Measurements from ENCODE around the gene ATXN7. TPM values are rescaled to one million over a fixed set of nuclear protein-coding genes. Genes with fewer than 3 reads are reported as not detected.

The ATXN7 gene
- total RNA-seq, 4 donors from 2014 or later, result 20.9 to 28.2 (median 22.6) TPM

DNA sequence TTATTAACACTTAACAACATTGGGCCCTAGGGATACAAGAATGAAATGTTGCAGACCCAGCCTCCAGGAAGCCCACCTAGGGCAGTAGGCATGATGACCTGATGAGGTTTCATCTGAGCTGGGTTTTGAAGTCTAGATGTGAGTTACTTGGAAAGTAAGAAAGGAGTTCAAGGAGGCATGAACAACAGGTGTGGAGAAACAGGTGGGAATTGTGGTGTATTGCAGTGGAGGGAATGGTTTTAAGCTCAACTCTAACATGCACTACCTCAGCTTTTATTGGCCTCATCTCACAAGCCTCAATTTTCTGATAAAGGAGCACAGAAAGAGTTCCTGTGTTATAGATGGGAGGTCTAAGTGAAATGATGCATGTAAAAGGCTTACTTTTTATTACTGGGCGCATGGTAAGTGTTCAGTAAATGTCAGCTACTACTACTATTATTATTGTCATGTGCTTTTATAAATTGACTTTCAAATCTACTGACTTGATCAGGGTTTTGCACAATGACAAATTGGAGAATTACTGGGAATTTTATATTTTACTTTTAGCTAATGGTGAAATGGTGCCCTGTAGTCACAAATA is 29.2 kb downstream of the ATXN7 start:
- no peak overlapping the region for H3K27ac ChIP-seq (replicated peaks in 1 of 4)
- peaks cover 3 to 30% (median 11%) of the 10 kb centered on the region in 4 donors for H3K4me1 ChIP-seq
- H3K36me3 ChIP-seq, result peaks cover 0 to 8% (median 0%) of the 10 kb centered on the region in 4 donors
- no peak overlapping the region for H3K4me3 ChIP-seq
- intact Hi-C loops (cut with DNase I), result no loop called here
- TF ChIP-seq POLR2AphosphoS5 (IDR thresholded peaks at IDR 0.05) (no peak), EP300 (IDR thresholded peaks at IDR 0.05) (no peak), POLR2A (IDR thresholded peaks at IDR 0.05; ENCODE audit: low read depth) (no peak)
- TF ChIP-seq, protein P1, sequence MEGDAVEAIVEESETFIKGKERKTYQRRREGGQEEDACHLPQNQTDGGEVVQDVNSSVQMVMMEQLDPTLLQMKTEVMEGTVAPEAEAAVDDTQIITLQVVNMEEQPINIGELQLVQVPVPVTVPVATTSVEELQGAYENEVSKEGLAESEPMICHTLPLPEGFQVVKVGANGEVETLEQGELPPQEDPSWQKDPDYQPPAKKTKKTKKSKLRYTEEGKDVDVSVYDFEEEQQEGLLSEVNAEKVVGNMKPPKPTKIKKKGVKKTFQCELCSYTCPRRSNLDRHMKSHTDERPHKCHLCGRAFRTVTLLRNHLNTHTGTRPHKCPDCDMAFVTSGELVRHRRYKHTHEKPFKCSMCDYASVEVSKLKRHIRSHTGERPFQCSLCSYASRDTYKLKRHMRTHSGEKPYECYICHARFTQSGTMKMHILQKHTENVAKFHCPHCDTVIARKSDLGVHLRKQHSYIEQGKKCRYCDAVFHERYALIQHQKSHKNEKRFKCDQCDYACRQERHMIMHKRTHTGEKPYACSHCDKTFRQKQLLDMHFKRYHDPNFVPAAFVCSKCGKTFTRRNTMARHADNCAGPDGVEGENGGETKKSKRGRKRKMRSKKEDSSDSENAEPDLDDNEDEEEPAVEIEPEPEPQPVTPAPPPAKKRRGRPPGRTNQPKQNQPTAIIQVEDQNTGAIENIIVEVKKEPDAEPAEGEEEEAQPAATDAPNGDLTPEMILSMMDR (IDR thresholded peaks at IDR 0.05), result no peak
- no peaks in the 10 kb centered on the region for H3K27me3 ChIP-seq
- no peaks in the 10 kb centered on the region for H3K9me3 ChIP-seq
- whole genome bisulfite sequencing, result 100% methylated on average over 1 of the region's 1 CpG
- no peak for DNase-seq (ENCODE audit: extremely low spot score)

DNA sequence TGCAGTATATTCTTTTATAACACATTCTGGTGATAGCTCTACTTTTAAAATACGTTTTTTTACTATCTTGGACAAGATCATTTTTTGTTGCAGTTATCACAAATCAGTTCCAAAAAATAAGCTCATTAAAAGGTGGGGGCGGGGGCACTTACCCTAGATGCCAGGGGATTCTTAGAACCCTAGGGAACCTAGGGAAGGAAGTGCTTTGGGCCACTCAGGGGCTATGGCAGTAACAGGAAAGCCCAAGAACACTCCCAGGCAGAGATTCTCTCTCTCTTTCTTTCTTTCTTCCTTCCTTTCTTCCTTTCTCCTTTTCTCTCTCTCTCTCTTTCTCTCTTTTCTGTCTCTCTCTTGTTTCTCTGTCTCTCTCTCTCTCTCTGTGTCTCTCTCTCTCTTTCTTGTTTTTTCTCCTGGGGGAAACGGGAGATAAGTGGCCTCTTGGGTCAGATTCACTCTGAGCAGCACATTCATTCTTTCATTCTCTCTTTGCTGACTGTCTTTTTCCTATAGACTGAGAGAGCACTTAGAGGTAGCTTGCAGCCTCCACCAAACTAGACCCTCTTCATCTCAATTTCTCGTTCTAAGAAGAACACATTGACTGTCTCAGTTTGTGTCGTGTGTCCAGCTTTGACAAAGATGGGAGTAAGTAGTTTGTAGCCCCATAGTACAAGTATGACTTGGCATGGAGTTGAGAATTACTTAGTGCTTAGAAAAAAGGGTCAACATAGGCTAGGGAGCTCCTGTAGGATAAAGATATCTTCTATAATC is 31.9 kb downstream of the ATXN7 start:
- no peak for DNase-seq (ENCODE audit: extremely low spot score)
- Histone ChIP-seq H3K9me3 (no peaks in the 10 kb centered on the region), H3K27ac (replicated peaks in 1 of 4) (no peak overlapping the region), H3K27me3 (no peaks in the 10 kb centered on the region), H3K4me3 (no peak overlapping the region), H3K4me1 (peaks cover 3 to 23% (median 11%) of the 10 kb centered on the region in 4 donors), H3K36me3 (peaks cover 0 to 30% (median 13%) of the 10 kb centered on the region in 4 donors)
- TF ChIP-seq POLR2AphosphoS5 (IDR thresholded peaks at IDR 0.05) (no peak), POLR2A (IDR thresholded peaks at IDR 0.05; ENCODE audit: low read depth) (no peak), EP300 (IDR thresholded peaks at IDR 0.05) (no peak)
- TF ChIP-seq, protein P1 (IDR thresholded peaks at IDR 0.05), result no peak
- 70% methylated on average over 5 of the region's 5 CpGs for whole genome bisulfite sequencing
- intact Hi-C loops (cut with DNase I), result no loop called here

DNA sequence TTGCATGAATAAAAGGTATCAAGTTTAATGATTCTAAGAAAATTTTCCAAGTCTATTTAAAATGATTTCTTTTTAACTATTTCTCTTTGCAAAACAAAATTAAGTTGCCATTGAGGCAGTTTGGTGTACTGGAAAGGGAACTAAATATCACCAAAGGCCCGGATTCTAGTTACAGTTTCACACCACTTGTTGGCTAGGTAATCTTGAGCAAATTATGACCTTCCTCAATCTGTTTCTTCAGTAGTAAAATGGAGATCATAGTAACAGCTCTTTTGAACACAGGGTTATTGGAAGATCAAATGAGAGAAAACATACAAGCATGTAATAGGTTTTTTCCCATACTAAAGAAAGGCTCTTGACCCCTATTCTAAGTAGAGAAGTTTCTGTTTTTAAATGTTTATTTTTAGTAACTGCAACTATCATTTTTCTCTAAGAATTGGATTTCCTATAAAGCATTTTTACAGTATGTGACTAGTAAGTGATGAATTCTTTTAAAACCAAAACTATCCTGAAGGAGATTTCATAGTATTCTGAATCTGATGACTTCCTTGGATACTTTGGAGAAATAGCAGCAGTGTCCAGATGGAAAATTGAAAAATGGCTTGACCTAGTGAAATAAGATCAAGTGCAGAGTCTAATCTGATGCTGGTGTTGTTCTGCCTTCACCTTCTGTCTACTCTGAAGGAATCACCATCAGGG is 32.8 kb downstream of the ATXN7 start:
- WGBS, result 64% methylated on average over 1 of the region's 1 CpG
- Histone ChIP-seq H3K27me3 (no peaks in the 10 kb centered on the region), H3K27ac (replicated peaks in 1 of 4) (no peak overlapping the region), H3K9me3 (no peaks in the 10 kb centered on the region), H3K4me3 (no peak overlapping the region), H3K36me3 (peaks cover 0 to 28% (median 13%) of the 10 kb centered on the region in 4 donors), H3K4me1 (peaks cover 3 to 23% (median 11%) of the 10 kb centered on the region in 4 donors)
- intact Hi-C loops (cut with DNase I), result no loop called here
- no peak for DNase-seq (ENCODE audit: extremely low spot score)
- no peak for TF ChIP-seq POLR2AphosphoS5 (IDR thresholded peaks at IDR 0.05)
- TF ChIP-seq EP300 (IDR thresholded peaks at IDR 0.05), result no peak
- TF ChIP-seq, protein P1 (IDR thresholded peaks at IDR 0.05), result no peak
- TF ChIP-seq POLR2A (IDR thresholded peaks at IDR 0.05; ENCODE audit: low read depth), result no peak

DNA sequence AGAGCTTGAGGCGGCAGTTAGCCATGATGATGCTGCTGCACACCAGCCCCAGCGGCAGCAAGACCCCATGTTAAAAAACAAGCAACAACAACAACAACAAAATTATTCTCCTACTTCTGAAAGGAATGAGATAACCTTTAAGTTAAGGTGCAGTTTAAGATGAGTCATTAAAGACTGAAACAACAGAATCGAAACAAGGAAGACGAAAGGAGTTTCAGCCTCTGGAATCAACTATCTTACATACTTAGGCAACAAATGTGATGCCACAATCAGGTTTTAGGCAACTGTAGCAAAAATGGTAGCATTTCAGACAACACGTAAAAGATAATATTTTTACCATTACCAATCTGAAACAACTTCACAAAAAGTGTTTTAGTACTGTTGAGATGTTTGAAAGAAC is 36.3 kb downstream of the ATXN7 start:
- peaks cover 0 to 23% (median 13%) of the 10 kb centered on the region in 4 donors for H3K36me3 ChIP-seq
- H3K27ac ChIP-seq (replicated peaks in 1 of 4), result no peak overlapping the region
- intact Hi-C loops (cut with DNase I), result no loop called here
- no peak overlapping the region for H3K4me3 ChIP-seq
- peaks cover 3 to 15% (median 8%) of the 10 kb centered on the region in 4 donors for H3K4me1 ChIP-seq
- DNase-seq (ENCODE audit: extremely low spot score), result no peak
- no peaks in the 10 kb centered on the region for H3K27me3 ChIP-seq
- TF ChIP-seq POLR2A (IDR thresholded peaks at IDR 0.05; ENCODE audit: low read depth) (no peak), POLR2AphosphoS5 (IDR thresholded peaks at IDR 0.05) (no peak), EP300 (IDR thresholded peaks at IDR 0.05) (no peak)
- TF ChIP-seq, protein P1 (IDR thresholded peaks at IDR 0.05), result no peak
- H3K9me3 ChIP-seq, result no peaks in the 10 kb centered on the region
- WGBS, result 92% methylated on average over 5 of the region's 5 CpGs

All from esophagus muscularis mucosa (tissue), 4 donors.